ENCODE data around the gene RNF26. TPM values are rescaled to one million over a fixed set of nuclear protein-coding genes. Genes with fewer than 3 reads are reported as not detected.

Gene RNF26
- total and polyA plus RNA-seq, 2 of the 13 experiments (the other 11 are each of a cell fraction or from before 2014, with no cell fraction given), result 11.9 to 26.3 TPM

- peak; percentile 36; the same call in 1 of the 2 replicates for TF ChIP-seq ZNF337 (CRISPR knock-in tag; IDR thresholded peaks at IDR 0.05; ENCODE audit: borderline replicate concordance, low read depth)
- 0 out of 2 replicates have a peak, but pooled peaks have one; percentile 3 for TF ChIP-seq CEBPB (IDR thresholded peaks at IDR 0.05; ENCODE audit: borderline replicate concordance, low read depth, low read length)
- 0 out of 2 replicates have a peak, but pooled peaks have one; percentile 16 for TF ChIP-seq TIGD3 (CRISPR knock-in tag; IDR thresholded peaks at IDR 0.05; ENCODE audit: borderline replicate concordance)
- no peak for TF ChIP-seq HOMEZ (CRISPR knock-in tag; IDR thresholded peaks at IDR 0.05; ENCODE audit: low read depth)
- TF ChIP-seq FOXP4 (CRISPR knock-in tag; IDR thresholded peaks at IDR 0.05), result peak; percentile 2; the same call in 1 of the 2 replicates
- TF ChIP-seq GZF1 (CRISPR knock-in tag; IDR thresholded peaks at IDR 0.05), result 0 out of 2 replicates have a peak, but pooled peaks have one; percentile 25
- TF ChIP-seq SIN3A (IDR thresholded peaks at IDR 0.05; ENCODE audit: borderline replicate concordance, low read depth, low read length), result 0 out of 2 replicates have a peak, but pooled peaks have one; percentile 36
- TF ChIP-seq NFYC (CRISPR knock-in tag; IDR thresholded peaks at IDR 0.05), result peak; percentile 32; the same call in 1 of the 2 replicates
Measured at GRCh38 chr11:119380827-119381180, 46.5 kb downstream of the RNF26 start (continued).
